ENCODE results near the gene TARDBP. TPM values are rescaled to one million over a fixed set of nuclear protein-coding genes. Genes with fewer than 3 reads are reported as not detected.

Gene TARDBP
- total and polyA plus RNA-seq, 4 donors = 88.7 to 205 (median 122) TPM

DNA sequence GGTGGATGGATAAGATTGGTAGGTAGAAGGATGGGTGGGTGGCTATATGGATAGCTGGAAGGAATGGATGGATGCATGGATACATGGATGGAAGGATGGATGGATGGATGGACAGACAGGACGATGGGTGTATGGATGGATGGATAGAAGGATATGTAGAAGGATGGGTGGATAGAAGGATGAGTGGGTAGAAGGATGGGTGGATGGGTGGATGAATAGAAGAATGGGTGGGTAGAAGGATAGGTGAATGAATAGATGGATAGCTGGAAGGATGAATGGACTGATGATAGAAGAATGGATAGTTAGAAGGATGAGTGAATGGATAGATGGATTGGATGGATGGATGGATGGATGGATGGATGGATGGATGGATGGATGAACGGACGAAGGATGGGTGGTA, 29.6 kb downstream of the TARDBP start:
- peaks cover 0 to 5% (median 0%) of the 10 kb centered on the region in 5 donors for H3K4me1 ChIP-seq (ENCODE audit: control insufficient read depth in 5 of 5, insufficient read depth in 5 of 5, low read length in 5 of 5)

GRCh38 chr1:11042995-11043874, 30.8 kb downstream of the TARDBP start:
- 78 to 80% methylated on average over 19 of the region's 19 CpGs for WGBS, 2 donors
- H3K4me1 ChIP-seq (ENCODE audit: control insufficient read depth in 5 of 5, insufficient read depth in 5 of 5, low read length in 5 of 5) = no peaks in the 10 kb centered on the region
- H3K9ac ChIP-seq (ENCODE audit: insufficient read depth in 1 of 2, low read length in 2 of 2) = no peak overlapping the region
- no peak overlapping the region for H3K4me3 ChIP-seq
- H3K36me3 ChIP-seq (ENCODE audit: control insufficient read depth in 4 of 4, insufficient read depth in 4 of 4, low read length in 4 of 4) = no peaks in the 10 kb centered on the region
- no peak overlapping the region for H3K27ac ChIP-seq (ENCODE audit: low read depth in 1 of 2, low read length in 1 of 2)
- H3K9me3 ChIP-seq (ENCODE audit: control insufficient read depth in 4 of 4, insufficient read depth in 3 of 4, low read length in 3 of 4) = no peaks in the 10 kb centered on the region
- TF ChIP-seq, protein P1, sequence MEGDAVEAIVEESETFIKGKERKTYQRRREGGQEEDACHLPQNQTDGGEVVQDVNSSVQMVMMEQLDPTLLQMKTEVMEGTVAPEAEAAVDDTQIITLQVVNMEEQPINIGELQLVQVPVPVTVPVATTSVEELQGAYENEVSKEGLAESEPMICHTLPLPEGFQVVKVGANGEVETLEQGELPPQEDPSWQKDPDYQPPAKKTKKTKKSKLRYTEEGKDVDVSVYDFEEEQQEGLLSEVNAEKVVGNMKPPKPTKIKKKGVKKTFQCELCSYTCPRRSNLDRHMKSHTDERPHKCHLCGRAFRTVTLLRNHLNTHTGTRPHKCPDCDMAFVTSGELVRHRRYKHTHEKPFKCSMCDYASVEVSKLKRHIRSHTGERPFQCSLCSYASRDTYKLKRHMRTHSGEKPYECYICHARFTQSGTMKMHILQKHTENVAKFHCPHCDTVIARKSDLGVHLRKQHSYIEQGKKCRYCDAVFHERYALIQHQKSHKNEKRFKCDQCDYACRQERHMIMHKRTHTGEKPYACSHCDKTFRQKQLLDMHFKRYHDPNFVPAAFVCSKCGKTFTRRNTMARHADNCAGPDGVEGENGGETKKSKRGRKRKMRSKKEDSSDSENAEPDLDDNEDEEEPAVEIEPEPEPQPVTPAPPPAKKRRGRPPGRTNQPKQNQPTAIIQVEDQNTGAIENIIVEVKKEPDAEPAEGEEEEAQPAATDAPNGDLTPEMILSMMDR (IDR thresholded peaks at IDR 0.05; ENCODE audit: control extremely low read depth, extremely low read depth) = no peak
- no peaks in the 10 kb centered on the region for H3K27me3 ChIP-seq (ENCODE audit: control insufficient read depth in 3 of 3, insufficient read depth in 3 of 3, low read length in 2 of 3)
- DNase-seq (no peak), ATAC-seq (ENCODE audit: insufficient read depth, low FRiP score) (no peak)

More for the DNA sequence above, 29.6 kb downstream of the TARDBP start:
- no peak overlapping the region for H3K4me3 ChIP-seq
- ATAC-seq (ENCODE audit: insufficient read depth, low FRiP score) = no peak
- no peak overlapping the region for H3K27ac ChIP-seq (ENCODE audit: low read depth in 1 of 2, low read length in 1 of 2)
- no peaks in the 10 kb centered on the region for H3K27me3 ChIP-seq (ENCODE audit: control insufficient read depth in 3 of 3, insufficient read depth in 3 of 3, low read length in 2 of 3)
- H3K9ac ChIP-seq (ENCODE audit: insufficient read depth in 1 of 2, low read length in 2 of 2) = no peak overlapping the region
- 82 to 83% methylated on average over 3 of the region's 3 CpGs for WGBS, 2 donors
- DNase-seq = no peak
- H3K36me3 ChIP-seq (ENCODE audit: control insufficient read depth in 4 of 4, insufficient read depth in 4 of 4, low read length in 4 of 4) = no peaks in the 10 kb centered on the region
- no peaks in the 10 kb centered on the region for H3K9me3 ChIP-seq (ENCODE audit: control insufficient read depth in 4 of 4, insufficient read depth in 3 of 4, low read length in 3 of 4)
- TF ChIP-seq, protein P1 (IDR thresholded peaks at IDR 0.05; ENCODE audit: control extremely low read depth, extremely low read depth) = no peak

GRCh38 chr1:11044086-11044848, 31.8 kb downstream of the TARDBP start:
- TF ChIP-seq, protein P1 (IDR thresholded peaks at IDR 0.05; ENCODE audit: control extremely low read depth, extremely low read depth) = no peak
- no peak for ATAC-seq (ENCODE audit: insufficient read depth, low FRiP score)
- Histone ChIP-seq H3K9me3 (ENCODE audit: control insufficient read depth in 4 of 4, insufficient read depth in 3 of 4, low read length in 3 of 4) (no peaks in the 10 kb centered on the region), H3K4me3 (no peak overlapping the region), H3K27ac (ENCODE audit: low read depth in 1 of 2, low read length in 1 of 2) (no peak overlapping the region), H3K36me3 (ENCODE audit: control insufficient read depth in 4 of 4, insufficient read depth in 4 of 4, low read length in 4 of 4) (no peaks in the 10 kb centered on the region), H3K27me3 (ENCODE audit: control insufficient read depth in 3 of 3, insufficient read depth in 3 of 3, low read length in 2 of 3) (no peaks in the 10 kb centered on the region), H3K9ac (ENCODE audit: insufficient read depth in 1 of 2, low read length in 2 of 2) (no peak overlapping the region), H3K4me1 (ENCODE audit: control insufficient read depth in 5 of 5, insufficient read depth in 5 of 5, low read length in 5 of 5) (no peaks in the 10 kb centered on the region)
- no peak for DNase-seq
- 78 to 85% methylated on average over 16 of the region's 16 CpGs for WGBS, 2 donors

All from lung (tissue), 12 donors.